WTC11 (cell line): Measurements from ENCODE around the gene SRRM2.

Experiments used
- GTF2I ChIP-seq: fragments of 250-450 bp; sonication (Bioruptor Pico); conservative IDR thresholded peaks from 2 replicates; pipeline ENCODE4 v1.4.0; 2021; ENCODE audit warnings: mild to moderate bottlenecking
- NFYB ChIP-seq: sonication (generic); formaldehyde crosslinking; conservative IDR thresholded peaks from 2 replicates; pipeline ENCODE4 v1.8.0; 2022; ENCODE audit warnings: low read depth, missing genetic modification reagents
- TF ChIP-seq, protein P1 (sequence below): fragments of 200-600 bp; IDR thresholded peaks from 2 replicates; pipeline ENCODE4 v1.8.0; 2022; ENCODE audit warnings: antibody characterized with exemption
- TF ChIP-seq, protein P2 (sequence below): sonication (generic); formaldehyde crosslinking; IDR thresholded peaks from 2 replicates; pipeline ENCODE4 v1.8.1; 2023; ENCODE audit warnings: mild to moderate bottlenecking, missing genetic modification reagents, moderate library complexity
- TF ChIP-seq, protein P3 (sequence below): sonication (generic); formaldehyde crosslinking; conservative IDR thresholded peaks from 2 replicates; pipeline ENCODE4 v1.8.1; 2023; ENCODE audit warnings: mild to moderate bottlenecking, low read depth, missing genetic modification reagents, moderate library complexity

DNA sequence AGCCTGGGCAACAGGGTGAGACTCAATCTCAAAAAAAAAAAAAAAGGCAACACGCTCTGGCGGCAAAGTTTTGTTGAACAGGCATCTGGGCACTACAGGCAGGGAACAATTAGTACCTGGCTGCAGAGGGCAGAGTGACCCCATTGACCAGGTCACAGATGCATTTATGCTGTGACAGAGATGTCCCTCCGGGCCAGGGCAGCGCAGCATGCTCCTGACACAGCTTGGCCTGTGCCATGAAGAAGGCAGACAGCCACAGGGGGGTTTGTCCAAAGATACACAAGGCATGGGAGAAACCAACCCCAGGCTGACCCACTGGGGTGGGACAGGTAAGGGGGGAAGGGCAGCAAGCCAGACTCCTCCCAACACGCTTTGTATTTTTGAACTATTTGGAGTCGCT, 7.7 kb upstream of the SRRM2 start:
- TF ChIP-seq, protein P1, sequence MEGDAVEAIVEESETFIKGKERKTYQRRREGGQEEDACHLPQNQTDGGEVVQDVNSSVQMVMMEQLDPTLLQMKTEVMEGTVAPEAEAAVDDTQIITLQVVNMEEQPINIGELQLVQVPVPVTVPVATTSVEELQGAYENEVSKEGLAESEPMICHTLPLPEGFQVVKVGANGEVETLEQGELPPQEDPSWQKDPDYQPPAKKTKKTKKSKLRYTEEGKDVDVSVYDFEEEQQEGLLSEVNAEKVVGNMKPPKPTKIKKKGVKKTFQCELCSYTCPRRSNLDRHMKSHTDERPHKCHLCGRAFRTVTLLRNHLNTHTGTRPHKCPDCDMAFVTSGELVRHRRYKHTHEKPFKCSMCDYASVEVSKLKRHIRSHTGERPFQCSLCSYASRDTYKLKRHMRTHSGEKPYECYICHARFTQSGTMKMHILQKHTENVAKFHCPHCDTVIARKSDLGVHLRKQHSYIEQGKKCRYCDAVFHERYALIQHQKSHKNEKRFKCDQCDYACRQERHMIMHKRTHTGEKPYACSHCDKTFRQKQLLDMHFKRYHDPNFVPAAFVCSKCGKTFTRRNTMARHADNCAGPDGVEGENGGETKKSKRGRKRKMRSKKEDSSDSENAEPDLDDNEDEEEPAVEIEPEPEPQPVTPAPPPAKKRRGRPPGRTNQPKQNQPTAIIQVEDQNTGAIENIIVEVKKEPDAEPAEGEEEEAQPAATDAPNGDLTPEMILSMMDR, result no peak
- TF ChIP-seq NFYB (no peak), GTF2I (CRISPR knock-in tag) (no peak)
- TF ChIP-seq, protein P2, sequence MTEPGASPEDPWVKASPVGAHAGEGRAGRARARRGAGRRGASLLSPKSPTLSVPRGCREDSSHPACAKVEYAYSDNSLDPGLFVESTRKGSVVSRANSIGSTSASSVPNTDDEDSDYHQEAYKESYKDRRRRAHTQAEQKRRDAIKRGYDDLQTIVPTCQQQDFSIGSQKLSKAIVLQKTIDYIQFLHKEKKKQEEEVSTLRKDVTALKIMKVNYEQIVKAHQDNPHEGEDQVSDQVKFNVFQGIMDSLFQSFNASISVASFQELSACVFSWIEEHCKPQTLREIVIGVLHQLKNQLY (CRISPR knock-in tag), result no peak
- TF ChIP-seq, protein P3, sequence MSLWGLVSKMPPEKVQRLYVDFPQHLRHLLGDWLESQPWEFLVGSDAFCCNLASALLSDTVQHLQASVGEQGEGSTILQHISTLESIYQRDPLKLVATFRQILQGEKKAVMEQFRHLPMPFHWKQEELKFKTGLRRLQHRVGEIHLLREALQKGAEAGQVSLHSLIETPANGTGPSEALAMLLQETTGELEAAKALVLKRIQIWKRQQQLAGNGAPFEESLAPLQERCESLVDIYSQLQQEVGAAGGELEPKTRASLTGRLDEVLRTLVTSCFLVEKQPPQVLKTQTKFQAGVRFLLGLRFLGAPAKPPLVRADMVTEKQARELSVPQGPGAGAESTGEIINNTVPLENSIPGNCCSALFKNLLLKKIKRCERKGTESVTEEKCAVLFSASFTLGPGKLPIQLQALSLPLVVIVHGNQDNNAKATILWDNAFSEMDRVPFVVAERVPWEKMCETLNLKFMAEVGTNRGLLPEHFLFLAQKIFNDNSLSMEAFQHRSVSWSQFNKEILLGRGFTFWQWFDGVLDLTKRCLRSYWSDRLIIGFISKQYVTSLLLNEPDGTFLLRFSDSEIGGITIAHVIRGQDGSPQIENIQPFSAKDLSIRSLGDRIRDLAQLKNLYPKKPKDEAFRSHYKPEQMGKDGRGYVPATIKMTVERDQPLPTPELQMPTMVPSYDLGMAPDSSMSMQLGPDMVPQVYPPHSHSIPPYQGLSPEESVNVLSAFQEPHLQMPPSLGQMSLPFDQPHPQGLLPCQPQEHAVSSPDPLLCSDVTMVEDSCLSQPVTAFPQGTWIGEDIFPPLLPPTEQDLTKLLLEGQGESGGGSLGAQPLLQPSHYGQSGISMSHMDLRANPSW (CRISPR knock-in tag), result no peak
